Activated effector memory CD4-positive, alpha-beta T cell treated with Interleukin-2 at 50 U/mL for 16 hours (primary cell): ENCODE measurements around the gene CEACAM1.
A peak's percentile ranks its signal among the peaks of the same experiment; 100 is the strongest.
"Not testable (repeated sequence)": the region's sequence is repeated elsewhere in the genome, so short reads cannot be mapped to it uniquely, and the experiment has no call there.

Experiments used
- DNase-seq: peaks from one replicate; pipeline ENCODE4 v3.0.0-alpha.2; 2020

The CEACAM1 gene

DNA sequence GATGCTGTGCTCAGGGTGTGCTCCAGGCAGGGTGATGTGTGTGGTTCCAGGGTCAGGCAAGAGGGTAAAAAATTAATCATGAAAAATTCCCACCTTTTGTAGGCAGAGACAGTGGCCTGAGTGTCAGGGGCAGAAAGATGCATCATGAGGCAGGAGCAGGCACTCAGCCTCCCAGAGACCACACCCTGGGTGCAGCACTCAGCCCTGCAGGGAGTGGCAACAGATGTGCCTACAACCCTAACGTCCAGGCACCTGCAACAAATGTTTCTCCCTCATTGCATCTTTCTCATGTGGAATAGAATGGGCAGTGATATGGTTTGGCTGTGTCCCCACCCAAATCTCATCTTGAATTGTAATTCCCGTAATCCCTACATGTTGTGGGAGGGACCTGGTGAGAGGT, 19.6 kb upstream of the CEACAM1 start:
- no peak for DNase-seq

DNA sequence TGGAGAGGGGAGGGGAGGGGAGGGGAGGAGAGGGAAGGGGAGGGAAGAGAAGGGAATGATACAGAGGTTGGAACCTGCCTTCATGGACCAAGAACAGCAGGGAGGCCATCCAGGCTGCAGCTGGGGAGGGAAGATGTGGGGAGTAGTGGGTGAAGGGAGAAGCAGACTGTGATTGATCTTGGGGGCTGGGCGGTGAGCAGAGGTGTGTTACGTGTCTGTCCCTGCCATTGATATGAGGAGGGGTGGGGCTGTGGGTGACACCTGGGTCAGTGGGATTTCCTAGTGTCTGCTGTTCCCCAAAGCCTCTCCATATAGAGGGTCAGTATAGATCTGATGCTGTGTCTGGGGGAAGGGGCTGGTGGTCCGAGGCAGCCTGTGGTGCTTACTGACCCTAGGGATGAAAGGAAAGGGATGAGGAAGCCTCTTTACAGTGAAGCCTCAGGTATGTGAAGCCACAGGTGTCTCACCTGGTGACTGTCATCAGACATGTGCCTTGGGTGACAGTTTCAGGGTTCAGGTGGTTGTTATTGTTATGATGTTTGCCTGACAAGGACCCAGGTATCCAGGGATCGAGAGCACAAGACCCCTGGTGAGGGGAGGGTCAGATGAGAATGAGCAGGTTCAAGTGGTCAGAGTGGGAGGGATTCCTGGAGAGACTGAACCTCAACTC, 18.7 kb upstream of the CEACAM1 start:
- DNase-seq, result no peak

DNA sequence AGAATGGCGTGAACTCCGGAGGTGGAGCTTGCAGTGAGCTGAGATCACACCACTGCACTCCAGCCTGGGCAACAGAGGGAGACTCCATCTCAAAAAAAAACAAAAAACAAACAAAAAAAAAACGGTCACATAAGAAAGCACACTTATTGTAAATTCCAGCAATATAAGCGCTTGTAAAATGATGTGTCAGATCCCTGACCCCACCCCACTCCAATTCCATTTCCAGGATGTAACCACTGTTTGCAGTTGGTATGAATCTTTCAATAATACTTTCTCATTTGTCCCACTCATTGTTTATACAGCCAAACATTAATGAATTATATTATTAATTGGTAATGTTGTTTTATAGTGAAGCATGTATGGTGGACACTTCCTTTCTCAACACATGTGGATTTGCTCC, 15.9 kb upstream of the CEACAM1 start:
- no peak for DNase-seq

DNA sequence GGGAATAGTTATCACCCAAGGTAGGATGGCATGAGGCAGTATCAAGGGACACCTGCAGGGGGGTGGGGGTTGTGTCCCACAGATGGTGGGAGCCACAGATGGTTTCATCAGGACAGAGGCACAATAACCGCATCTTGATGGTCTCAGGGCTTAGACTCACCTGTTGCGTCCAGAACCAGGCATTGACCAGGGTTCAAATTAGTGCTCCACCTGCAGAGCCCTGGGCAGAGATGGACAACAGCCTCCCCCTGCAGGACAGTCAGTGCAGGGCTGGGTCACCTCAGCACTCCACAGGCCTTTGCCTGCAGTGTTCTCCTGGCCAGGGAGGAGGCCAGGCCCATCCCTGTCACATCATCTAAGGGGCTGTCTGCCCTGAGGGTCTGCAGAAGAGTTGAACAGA, 14.5 kb upstream of the CEACAM1 start:
- DNase-seq, result no peak

DNA sequence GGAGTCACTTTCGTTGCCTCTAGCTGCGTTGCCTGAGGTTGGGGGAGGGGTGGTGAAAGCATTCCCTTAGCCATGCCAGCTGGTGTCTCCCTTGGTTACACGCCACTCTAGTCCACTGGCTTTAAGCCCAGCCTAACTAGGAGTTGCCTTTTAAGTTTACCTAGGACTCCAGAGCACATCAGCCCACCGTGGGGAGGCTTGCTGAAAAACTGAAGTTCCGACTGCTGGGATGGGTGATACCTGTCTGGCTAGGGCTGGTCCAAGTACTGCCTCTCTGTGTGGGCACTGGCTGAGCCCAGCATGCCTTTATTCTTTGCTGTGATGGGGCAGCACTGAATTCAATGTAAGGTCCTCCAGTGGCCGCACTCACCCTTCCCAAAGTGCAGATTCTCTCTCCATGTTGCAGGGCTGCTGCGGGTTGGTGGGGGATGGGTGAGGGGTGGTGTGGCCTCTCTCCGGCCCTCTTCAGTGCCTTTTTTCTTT, 11.8 kb upstream of the CEACAM1 start:
- no peak for DNase-seq

DNA sequence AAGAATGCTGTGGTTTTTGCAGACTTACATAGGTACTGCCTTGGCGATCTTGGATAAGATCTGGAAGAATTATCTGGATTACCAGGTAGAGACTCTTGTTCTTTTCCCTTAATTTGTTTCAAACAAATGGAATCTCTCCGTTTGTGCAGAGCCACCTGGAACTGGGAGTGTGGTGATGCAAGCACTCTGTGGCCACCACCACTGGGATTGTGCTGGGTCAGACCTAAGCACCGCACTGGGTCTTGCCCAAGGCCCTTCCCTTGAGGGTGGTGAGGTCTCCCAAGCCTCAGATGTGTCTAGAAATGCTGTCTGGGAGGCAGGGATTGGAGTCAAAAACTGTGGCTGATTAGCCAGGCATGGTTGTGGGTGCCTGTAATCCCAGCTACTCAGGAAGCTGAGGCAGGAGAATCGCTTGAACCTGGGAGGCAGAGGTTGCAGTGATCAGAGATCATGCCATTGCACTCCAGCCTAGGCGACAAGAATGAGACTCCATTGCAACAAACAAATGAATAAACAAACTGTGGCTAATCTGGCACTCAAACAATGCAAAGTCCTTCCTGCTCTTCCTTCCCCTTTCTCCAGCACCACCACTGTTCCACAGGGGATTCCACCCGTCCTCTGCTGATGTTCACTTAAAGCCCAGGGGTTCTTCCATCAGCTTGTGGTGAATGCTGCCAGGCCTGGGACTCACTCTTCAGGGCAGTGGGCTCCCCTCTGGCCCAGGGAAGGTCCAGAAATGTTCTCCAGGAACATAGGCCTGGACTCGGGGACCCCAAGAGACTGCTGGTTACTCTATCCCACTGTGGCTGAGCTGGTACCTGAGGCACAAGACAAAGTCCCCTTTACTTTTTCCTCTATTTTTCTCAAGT, 10.8 kb upstream of the CEACAM1 start:
- DNase-seq, result no peak

DNA sequence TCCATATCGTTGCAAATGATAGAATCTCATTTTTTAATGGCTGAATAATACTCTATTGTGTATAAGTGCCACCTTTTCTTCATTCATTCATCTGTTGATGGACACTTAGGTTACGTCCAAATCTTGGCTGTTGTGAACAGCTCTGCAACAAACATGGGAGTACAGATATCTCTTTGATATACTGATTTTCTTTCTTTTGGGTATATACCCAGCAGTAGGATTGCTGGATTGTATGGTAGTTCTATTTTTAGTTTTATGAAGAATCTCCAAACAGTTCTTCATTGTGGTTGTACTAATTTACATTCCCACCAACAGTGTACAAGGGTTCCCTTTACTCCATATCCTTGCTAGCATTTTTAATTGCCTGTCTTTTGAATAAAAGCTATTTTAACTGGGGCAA, 7.0 kb upstream of the CEACAM1 start:
- not testable (repeated sequence) for DNase-seq

DNA sequence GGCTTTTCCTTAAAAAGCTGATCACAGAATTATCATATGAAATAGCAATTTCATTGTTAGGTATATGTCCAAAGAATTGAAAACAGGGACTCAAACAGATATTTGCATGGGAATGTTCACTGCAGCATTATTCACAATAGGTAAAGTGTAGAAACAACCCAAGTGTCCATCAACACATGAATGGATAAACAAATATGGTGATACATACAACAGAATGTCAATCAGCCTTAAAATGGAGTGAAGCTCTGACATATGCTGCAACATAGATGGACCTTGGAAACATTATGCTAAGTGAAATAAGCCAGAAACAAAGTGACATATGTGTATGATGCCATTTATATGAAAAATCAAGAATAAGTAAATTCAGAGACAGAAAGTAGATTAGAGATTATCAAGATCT, 6.1 kb upstream of the CEACAM1 start:
- DNase-seq, result no peak

DNA sequence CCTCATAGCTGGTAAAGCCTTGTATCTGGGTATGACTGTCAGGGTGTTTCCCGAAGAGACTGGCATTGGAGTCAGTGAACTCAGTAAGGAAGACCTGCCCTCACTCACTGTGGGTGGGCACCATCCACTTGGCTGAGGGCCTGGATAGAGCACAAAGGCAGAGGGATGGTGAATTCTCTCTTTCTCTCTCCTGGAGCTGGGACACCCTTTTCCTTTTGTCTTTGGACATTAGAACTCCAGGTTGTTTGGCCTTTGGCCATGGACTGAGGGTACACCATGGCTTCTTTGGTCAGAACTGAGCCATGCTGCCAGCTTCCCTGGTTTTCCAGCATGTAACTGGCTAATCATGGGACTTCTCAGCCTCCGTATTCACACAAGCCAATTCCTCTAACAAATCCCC, 4.6 kb upstream of the CEACAM1 start:
- DNase-seq, result no peak

DNA sequence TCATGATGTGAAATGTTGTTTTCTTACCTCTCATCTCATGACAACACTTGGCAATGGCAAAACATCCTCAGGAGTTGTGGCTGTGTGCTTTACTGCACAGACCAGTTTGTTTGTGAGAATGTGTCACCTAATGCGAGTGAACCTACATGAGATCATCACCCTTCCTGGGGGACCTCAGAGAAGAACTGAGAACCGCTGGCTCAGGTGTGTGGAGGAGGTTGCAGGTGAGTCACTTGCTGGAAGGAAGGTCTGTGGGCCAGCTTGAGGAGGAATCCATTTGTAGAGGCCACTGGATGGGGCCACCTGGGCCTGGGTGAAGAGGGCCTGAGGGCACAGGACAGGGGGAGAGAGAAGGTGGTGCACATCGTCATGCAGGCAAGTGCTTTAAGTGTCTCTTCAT, 3.0 kb upstream of the CEACAM1 start:
- DNase-seq, result no peak

DNA sequence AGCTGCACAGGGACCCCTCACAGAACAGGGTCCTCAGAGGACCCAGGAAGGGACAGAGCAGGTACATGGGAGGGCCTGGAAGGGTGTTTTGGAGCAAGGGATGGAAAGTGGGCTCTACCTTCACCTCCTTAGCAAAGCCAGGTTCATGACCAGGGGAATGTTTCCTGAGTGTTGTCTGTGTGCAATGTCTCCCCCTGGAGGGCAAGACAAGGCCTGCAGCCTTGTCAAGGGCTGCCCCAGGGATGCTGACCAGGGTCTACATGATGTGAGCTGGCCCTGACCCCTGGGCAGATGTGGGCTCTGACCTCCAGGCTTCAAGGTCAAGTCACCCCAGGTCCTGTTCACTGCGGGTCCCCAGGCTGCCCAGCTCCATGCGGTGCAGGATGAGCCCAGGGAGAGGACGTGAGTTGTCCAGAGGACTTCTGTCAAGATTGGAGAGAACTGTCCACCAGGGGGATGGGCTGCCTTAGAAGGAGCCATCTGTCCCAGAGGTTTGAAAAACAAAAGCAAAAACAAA, 1.0 kb upstream of the CEACAM1 start:
- DNase-seq, result peak; percentile 56

DNA sequence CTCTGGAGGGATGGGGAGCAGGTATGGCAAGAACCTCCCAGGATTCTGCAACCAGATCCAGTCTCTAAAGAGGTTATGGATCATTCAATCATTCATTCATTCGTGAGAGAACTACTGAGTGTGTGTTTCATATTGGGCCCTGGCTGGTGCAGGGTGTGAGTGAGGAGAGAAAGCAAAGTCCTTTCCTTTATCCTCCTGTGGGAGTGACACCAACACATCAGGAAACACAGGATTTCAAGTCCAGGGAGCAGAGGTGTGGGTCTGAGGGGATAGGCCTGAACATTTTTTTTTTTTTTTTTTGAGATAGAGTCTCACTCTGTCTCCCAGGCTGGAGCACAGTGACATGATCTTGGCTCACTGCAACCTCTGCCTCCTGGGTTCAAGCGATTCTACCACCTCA, 3.3 kb downstream of the CEACAM1 start:
- DNase-seq, result no peak

DNA sequence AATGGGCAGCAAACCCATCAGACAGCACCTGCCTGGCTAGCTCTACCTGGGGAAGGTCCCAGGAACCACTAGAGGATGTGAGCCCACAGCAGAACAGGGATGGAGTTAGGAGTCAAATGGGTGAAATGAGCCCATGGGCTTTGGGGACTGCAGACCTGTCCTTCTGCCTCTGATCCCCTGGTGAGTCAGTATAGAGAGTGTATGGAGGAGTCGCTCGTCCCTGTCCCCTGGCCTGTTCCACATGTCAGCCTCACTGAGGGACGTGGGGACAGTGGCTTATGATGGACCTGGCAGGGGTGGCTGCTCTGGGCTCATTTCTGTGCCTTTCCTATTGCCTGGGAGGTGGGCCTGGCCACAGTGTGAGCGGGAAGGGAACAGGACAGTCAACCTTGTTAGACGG, 4.0 kb downstream of the CEACAM1 start:
- no peak for DNase-seq

DNA sequence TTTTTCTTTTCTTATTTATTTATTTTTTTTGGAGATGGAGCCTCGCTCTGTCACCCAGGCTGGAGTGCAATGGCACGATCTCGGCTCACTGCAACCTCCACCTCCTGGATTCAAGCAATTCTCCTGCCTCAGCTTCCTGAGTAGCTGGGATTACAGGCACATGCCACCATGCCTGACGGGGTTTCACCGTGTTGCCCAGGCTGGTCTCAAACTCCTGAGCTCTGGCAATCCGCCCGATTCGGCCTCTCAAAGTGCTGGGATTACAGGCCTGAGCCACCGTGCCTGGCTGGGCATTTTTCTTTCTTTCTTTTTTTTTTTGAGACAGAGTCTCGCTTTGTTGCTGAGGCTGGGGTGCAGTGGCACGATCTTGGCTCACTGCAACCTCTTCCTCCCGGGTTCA, 6.0 kb downstream of the CEACAM1 start:
- DNase-seq, result not testable (repeated sequence)

DNA sequence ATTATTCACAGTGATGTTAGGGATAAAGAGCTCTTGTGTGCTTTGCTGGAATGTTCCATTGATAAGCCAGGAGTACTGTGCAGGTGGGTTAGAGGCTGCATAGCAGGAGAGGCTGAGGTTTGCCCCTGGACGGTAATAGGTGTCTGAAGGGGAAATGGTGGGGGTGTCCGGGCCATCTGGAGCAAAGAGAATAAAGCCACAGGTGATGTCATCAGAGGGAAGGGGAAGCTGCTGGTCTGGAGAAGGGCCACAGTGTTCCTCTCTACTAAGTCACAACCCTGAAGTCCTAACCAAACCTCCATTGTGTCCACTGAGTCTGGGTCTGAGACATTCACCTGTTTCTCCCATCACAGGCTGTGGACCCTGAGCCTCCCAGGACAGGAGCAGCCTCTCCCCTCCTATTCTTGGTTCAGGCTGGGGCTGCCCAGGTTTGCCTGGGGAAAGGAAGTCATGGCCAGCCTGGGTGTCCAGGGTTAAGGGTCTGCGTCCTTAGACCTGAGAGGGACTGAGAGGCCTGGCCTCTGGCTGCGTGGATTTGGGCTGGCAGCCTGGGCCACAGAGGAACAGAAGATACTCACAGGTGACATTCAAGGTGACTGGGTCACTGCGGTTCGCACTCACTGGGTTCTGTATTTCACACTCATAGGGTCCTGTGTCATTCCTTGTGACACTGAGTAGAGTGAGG, 6.8 kb downstream of the CEACAM1 start:
- DNase-seq, result no peak

DNA sequence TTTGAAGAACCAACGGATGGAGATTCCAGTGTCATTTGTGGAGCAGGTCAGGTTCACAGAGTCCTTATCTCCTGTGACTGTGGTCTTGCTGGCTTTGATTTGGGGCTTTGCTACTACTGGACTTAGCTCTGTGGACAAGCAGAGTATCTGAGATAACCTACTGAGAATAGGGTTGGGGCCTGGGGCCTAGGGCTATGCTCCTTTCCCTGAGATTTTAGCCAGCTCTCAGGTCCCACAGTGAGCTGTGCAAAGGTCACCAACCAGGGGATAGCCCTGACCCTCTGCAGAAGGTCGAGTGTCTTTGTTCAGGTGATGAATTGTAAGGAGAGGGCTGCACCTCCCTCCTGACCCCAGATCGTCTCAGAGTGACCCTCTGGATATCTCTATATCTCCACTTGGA, 9.2 kb downstream of the CEACAM1 start:
- no peak for DNase-seq

DNA sequence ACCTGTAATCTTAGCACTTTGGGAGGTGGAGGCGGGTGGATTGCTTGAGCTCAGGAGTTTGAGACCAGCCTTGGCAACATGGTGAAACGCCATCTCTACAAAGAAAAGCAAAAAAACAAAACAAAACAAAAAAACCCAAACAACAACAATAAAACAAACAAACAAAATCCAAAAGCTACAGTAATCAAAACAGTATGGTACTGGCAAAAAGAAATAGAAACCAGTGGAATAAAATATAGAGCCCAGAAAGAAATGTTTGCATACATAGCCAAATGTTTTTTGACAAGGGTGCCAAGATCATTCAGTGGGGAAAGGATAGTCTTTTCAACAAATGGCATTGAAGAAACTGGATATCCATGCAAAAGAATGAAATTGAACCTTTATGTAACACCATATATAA, 11.5 kb downstream of the CEACAM1 start:
- no peak for DNase-seq

DNA sequence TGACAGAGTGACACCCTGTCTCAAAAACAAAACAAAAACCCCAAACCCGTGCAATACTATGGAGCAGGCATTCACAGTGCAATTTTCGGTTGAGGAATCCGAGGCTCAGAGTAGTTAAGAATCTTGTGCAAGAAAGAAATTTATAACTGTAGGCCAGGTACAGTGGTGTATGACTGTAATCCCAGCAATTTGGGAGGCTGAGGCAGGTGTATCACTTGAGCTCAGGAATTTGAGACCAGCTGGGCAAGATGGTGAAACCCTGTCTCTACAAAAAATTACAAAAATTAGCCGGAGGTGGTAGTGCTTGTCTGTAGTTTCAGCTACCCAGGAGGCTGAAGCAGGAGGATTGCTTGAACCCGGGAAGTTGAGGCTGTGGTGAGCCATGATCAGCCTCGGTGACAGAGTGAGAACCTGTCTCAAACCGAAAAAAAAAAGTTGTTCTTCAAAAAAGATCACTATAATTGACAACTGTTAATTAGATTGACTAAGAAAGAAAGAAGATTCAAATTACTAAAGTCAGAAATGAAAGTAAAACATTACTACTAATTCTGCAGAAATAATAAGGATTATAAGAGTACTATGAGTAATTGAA, 12.9 kb downstream of the CEACAM1 start:
- no peak for DNase-seq

DNA sequence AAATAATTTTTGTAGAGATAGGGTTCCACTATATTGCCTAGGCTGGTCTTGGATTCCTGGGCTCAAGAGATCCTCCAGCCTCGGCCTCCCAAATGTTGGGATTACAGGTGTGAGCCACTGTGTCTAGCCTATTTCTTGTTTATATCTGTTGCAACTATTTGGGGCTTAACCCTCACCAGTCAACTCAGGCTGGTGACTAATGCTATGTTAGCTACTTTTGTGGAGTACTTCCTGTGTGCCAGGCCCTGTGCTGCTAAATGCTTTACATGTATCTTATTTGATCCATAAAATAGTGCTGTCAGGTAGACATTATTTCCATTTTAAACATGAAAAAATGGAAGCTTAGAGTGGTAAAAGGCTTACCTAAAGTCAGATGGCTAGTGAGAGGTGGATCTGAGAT, 13.8 kb downstream of the CEACAM1 start:
- DNase-seq, result no peak

DNA sequence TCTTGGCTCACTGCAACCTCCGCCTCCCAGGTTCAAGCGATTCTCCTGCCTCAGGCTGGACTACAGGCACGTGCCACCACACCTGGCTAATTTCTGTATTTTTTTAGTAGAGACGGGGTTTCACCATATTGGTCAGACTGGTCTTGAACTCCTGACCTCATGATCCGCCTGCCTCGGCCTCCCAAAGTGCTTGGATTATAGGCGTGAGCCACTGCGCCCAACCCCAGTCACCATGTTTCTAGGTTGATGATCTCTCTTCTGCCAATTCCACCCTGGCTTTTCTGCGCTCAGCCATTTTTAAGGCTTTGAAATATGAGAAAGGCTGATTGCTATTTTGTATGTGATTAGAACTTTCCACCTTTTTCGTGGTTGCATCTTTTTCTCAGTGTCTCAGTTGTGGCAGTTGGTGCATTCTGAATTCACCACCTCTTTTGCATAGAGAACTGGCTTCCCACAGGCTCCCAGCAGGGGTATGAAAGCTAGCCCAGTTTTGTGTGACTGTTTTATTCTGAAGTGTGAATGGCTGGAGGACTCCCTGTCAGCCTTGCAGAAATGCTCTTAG, 15.5 kb downstream of the CEACAM1 start:
- no peak for DNase-seq

DNA sequence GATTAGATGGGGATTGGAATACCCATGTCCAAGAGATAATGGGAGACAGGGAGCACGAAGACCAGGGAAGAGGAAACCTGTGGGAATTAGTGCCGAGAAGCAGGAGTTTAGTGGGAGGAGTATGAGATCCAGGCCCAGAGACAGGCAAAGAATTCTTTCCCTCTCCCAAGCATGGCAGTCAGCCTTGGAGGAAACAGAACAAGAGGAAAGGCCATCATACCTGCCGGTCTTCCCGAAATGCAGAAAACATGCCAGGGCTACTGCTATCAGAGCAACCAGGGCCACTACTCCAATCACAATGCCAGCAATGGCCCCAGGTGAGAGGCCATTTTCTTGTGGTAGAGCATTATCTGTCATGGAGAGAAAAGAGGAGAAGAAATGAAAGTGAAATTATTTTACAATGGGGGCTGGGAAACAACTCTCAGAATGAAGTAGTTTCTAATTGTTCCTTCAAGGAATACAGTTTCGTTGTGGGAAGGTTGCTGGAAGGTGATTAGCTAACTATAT, 16.1 kb downstream of the CEACAM1 start:
- DNase-seq, result no peak

DNA sequence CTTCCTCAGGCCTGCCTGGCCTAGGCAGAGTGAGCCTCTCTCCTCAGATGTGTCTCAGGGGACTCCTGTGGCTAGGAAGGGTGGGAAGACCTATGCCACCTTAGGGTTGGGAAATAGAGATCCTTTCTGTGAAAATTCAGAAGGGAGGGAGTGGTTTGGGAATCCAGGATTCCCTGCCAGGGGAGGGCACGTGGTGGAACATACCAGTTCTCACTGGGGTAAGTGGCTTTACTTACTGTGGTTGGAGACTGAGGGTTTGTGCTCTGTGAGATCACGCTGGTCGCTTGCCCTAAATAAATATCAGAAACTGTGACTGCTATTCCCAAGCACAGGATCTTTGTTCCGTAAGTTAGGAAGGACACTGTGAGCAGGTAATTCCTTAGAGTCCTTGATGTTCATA, 16.9 kb downstream of the CEACAM1 start:
- DNase-seq, result no peak
